HepG2 (cell line): ENCODE measurements around the gene PRSS38. TPM values are rescaled to one million over a fixed set of nuclear protein-coding genes. Genes with fewer than 3 reads are reported as not detected.

Experiments used
- ATAC-seq: fragments of 200-7000 bp; cut with Tn5 transposase; 3 replicates; pipeline ENCODE4 v1.9.1; 2020; ENCODE audit warnings: mild to moderate bottlenecking, moderate library complexity
- BruUV-seq: library from RNA; stranded (reverse); fragments of 400-500 nt; replicated peaks from 2 replicates; lab custom pipeline; 2021; lab: Mats Ljungman, UMichigan
- CTCF ChIA-PET: fragments of 300-600 bp; formaldehyde crosslinking; extraction: SDS; loops from one replicate; lab custom pipeline; 2021; ENCODE audit warnings: low total read pairs, inconsistent platforms, low intra/inter-chr PET ratio; lab: Yijun Ruan, JAX
- POLR2A ChIA-PET: fragments of 350-600 bp; sonication (Branson Sonifier 250); formaldehyde crosslinking; loops from one replicate; lab custom pipeline; 2020; ENCODE audit warnings: antibody characterized with exemption, inconsistent platforms; lab: Yijun Ruan, JAX
- DNase-seq: peaks from one replicate; pipeline ENCODE4 v3.0.0-alpha.2; 2015; ENCODE audit warnings: low spot score
- FAIRE-seq: peaks from 3 replicates; lab custom pipeline; 2011; peaks lifted over from hg19 to GRCh38; lab: Jason Lieb, UNC
- H2AFZ ChIP-seq: one replicate; pipeline ENCODE4 v1.6.1; 2011; ENCODE audit warnings: low read length, inconsistent platforms
- H3K27ac ChIP-seq: fragments of 300-600 bp; 3 replicates; pipeline ENCODE4 v1.8.0; 2011; ENCODE audit warnings: mixed run types, mild to moderate bottlenecking, mixed read lengths, low read length, inconsistent platforms; ENCODE audit not compliant: insufficient read depth; ENCODE audit errors: extremely low read length
- H3K27me3 ChIP-seq, 2 experiments: fragments of 200-600 bp in 1 of 2; 2 replicates in 1 of 2; 3 replicates in 1 of 2; pipeline versions ENCODE4 v1.6.0 to v1.8.0; 2011; ENCODE audit warnings: low read length in 2 of 2, mild to moderate bottlenecking in 2 of 2, moderate library complexity in 2 of 2, inconsistent platforms in 1 of 2; ENCODE audit not compliant: insufficient read depth in 2 of 2, control insufficient read depth in 1 of 2
- H3K36me3 ChIP-seq, 2 experiments: fragments of 200-600 bp in 1 of 2; replicated peaks in 1 of 2; 2 replicates in 1 of 2; 3 replicates in 1 of 2; pipeline versions ENCODE4 v1.5.1 to v1.8.0; 2011; ENCODE audit warnings: low read length in 2 of 2, inconsistent platforms in 1 of 2; ENCODE audit not compliant: insufficient read depth in 2 of 2, control insufficient read depth in 1 of 2
- H3K4me1 ChIP-seq: 2 replicates; pipeline ENCODE4 v1.5.1; 2012; ENCODE audit warnings: low read length, inconsistent platforms; ENCODE audit not compliant: insufficient read depth
- H3K4me2 ChIP-seq: 2 replicates; pipeline ENCODE4 v1.6.0; 2011; ENCODE audit warnings: low read depth, low read length, inconsistent platforms
- H3K4me3 ChIP-seq, 3 experiments: fragments of 200-600 bp in 1 of 3; sonication (generic), shearing (Covaris generic) in 1 of 3; replicated peaks in 1 of 3; 2 replicates each; pipeline ENCODE4 v1.5.1; 2011 to 2016; ENCODE audit warnings: low read length in 3 of 3, inconsistent platforms in 2 of 3, low read depth in 2 of 3, mild to moderate bottlenecking in 2 of 3, control low read depth in 1 of 3, mixed read lengths in 1 of 3; ENCODE audit not compliant: insufficient read depth in 1 of 3
- H3K79me2 ChIP-seq: one replicate; pipeline ENCODE4 v1.6.1; 2011; ENCODE audit warnings: low read length, inconsistent platforms; ENCODE audit not compliant: insufficient read depth
- H3K9ac ChIP-seq: 2 replicates; pipeline ENCODE4 v1.6.0; 2011; ENCODE audit warnings: mild to moderate bottlenecking, low read depth, low read length, inconsistent platforms; ENCODE audit not compliant: insufficient read depth
- H3K9me3 ChIP-seq: 2 replicates; pipeline ENCODE4 v1.5.1; 2012; ENCODE audit warnings: mild to moderate bottlenecking, low read length
- H4K20me1 ChIP-seq: 2 replicates; pipeline ENCODE4 v1.6.0; 2011; ENCODE audit warnings: inconsistent platforms, mild to moderate bottlenecking, low read length, moderate library complexity; ENCODE audit not compliant: insufficient read depth
- BCLAF1 ChIP-seq: fragments of 450-650 bp; IDR thresholded peaks from 2 replicates; pipeline ENCODE4 v1.6.1; 2017; ENCODE audit warnings: mild to moderate bottlenecking
- FLYWCH1 ChIP-seq: sonication (generic); formaldehyde crosslinking; IDR thresholded peaks from 2 replicates; pipeline ENCODE4 v1.8.1; 2023; ENCODE audit warnings: mild to moderate bottlenecking, missing genetic modification reagents
- FOXO1 ChIP-seq: sonication (generic); formaldehyde crosslinking; IDR thresholded peaks from 2 replicates; pipeline ENCODE4 v1.4.0; 2020; ENCODE audit warnings: missing genetic modification reagents
- GABPB1 ChIP-seq: IDR thresholded peaks from 2 replicates; pipeline ENCODE4 v1.6.1; 2016; ENCODE audit warnings: mild to moderate bottlenecking, missing genetic modification reagents, moderate library complexity, missing compliant biosample characterization
- KAT8 ChIP-seq: IDR thresholded peaks from 2 replicates; pipeline ENCODE4 v1.6.1; 2016; ENCODE audit warnings: missing genetic modification reagents, missing compliant biosample characterization
- MEF2D ChIP-seq: sonication (generic); formaldehyde crosslinking; IDR thresholded peaks from 2 replicates; pipeline ENCODE4 v1.5.1; 2020; ENCODE audit warnings: mild to moderate bottlenecking, missing genetic modification reagents
- MXD1 ChIP-seq: sonication (generic); formaldehyde crosslinking; IDR thresholded peaks from 2 replicates; pipeline ENCODE4 v1.4.0; 2020; ENCODE audit warnings: mild to moderate bottlenecking, missing genetic modification reagents
- NFIC ChIP-seq: IDR thresholded peaks from 2 replicates; pipeline ENCODE4 v1.6.1; 2012; ENCODE audit warnings: mild to moderate bottlenecking, low read length, inconsistent platforms
- SALL1 ChIP-seq: sonication (generic); formaldehyde crosslinking; IDR thresholded peaks from 2 replicates; pipeline ENCODE4 v1.8.0; 2022; ENCODE audit warnings: mild to moderate bottlenecking, missing genetic modification reagents
- TAF1 ChIP-seq: sonication (generic); formaldehyde crosslinking; IDR thresholded peaks from 2 replicates; pipeline ENCODE4 v1.4.0; 2020; ENCODE audit warnings: missing genetic modification reagents
- TAF15 ChIP-seq: fragments of 200-400 bp; formaldehyde crosslinking; IDR thresholded peaks from one replicate; pipeline ENCODE4 v1.6.1; 2018; ENCODE audit warnings: mild to moderate bottlenecking, low read depth, low read length; ENCODE audit not compliant: poor library complexity, severe bottlenecking
- ZNF124 ChIP-seq: sonication (generic); formaldehyde crosslinking; IDR thresholded peaks from 2 replicates; pipeline ENCODE4 v1.4.0; 2020; ENCODE audit warnings: missing genetic modification reagents
- ZNF766 ChIP-seq: sonication (generic); formaldehyde crosslinking; IDR thresholded peaks from 2 replicates; pipeline ENCODE4 v1.5.0; 2020; ENCODE audit warnings: missing genetic modification reagents, borderline replicate concordance
- ZNF768 ChIP-seq: sonication (generic); formaldehyde crosslinking; IDR thresholded peaks from 2 replicates; pipeline ENCODE4 v1.4.0; 2020; ENCODE audit warnings: missing genetic modification reagents
- WGBS: methylation state at CpG from one replicate; pipeline ENCODE4 v1.1.6; 2017; ENCODE audit warnings: low lambda C conversion rate; 5-methylcytosine and 5-hydroxymethylcytosine counted together
- in situ Hi-C: cut with HindIII; loops from 2 replicates; pipeline ENCODE4 v1.10.0; 2017; ENCODE audit warnings: low pct_unique_long_range_greater_than_20kb; ENCODE audit not compliant: extremely low pct_ligation_motif_present
- intact Hi-C: fragments of 100-400 bp; cut with micrococcal nuclease; formaldehyde crosslinking; loops from one replicate; pipeline ENCODE4 v1.10.0; 2022; ENCODE audit not compliant: unreplicated experiment
- polyA plus RNA-seq, 8 experiments: library from polyadenylated mRNA; depleted of rRNA in 3 of 8; stranded (reverse) in 7 of 8; unstranded in 1 of 8; fragments of >200 nt; fragmentation: Illumina TruSeq in 4 of 8; extraction: Trizol in 4 of 8; gene quantifications; 2 replicates each; pipeline versions ENCODE4 v1.2.1 to v1.2.3, GENCODE V29; 2011 to 2016; ENCODE audit warnings: low read depth in 4 of 8, missing spikeins in 1 of 8, mixed read lengths in 1 of 8; ENCODE audit not compliant: insufficient read depth in 1 of 8
- total RNA-seq, 5 experiments: library from RNA; depleted of rRNA; stranded (reverse); fragments of >200 nt; fragmentation: Illumina TruSeq; extraction: Trizol; gene quantifications; 2 replicates each; pipeline ENCODE4 v1.2.3, GENCODE V29; 2016; ENCODE audit warnings: low read depth in 1 of 5
- TF ChIP-seq, protein P1 (sequence below): sonication (generic); formaldehyde crosslinking; IDR thresholded peaks from 2 replicates; pipeline ENCODE4 v1.5.0; 2020; ENCODE audit warnings: mild to moderate bottlenecking, missing genetic modification reagents, borderline replicate concordance

Gene PRSS38
- total and polyA plus RNA-seq, 2 of the 13 experiments (the other 11 are each of a cell fraction or from before 2014, with no cell fraction given), result not detected

GRCh38 chr1:227769936-227770494 is 45.5 kb upstream of the PRSS38 start:
- Histone ChIP-seq H3K9ac (no peak overlapping the region), H4K20me1 (peaks cover 5% of the 10 kb centered on the region; the same call in 1 of the 2 replicates), H3K4me3 (no peak overlapping the region), H3K9me3 (no peaks in the 10 kb centered on the region), H3K36me3 (peaks cover 9 to 41% of the 10 kb centered on the region in 2 experiments; a peak in 4 of 5 replicates), H3K27me3 (no peaks in the 10 kb centered on the region), H3K4me2 (no peak overlapping the region), H3K79me2 (no peaks in the 10 kb centered on the region), H3K27ac (no peak overlapping the region), H2AFZ (no peak overlapping the region), H3K4me1 (no peaks in the 10 kb centered on the region)
- ChIA-PET POLR2A (no interaction called here), CTCF (no interaction called here)
- DNase-seq, result no peak
- no TSS peak for BruUV-seq
- intact Hi-C loops, result no loop called here
- FAIRE-seq, result no peak
- 99% methylated on average over 6 of the region's 15 CpGs for WGBS
- ATAC-seq, result no peak
- in situ Hi-C loops, result no loop called here
- TF ChIP-seq FOXO1 (CRISPR knock-in tag) (no peak), TAF15 (no peak), ZNF768 (CRISPR knock-in tag) (no peak), ZNF766 (CRISPR knock-in tag) (no peak), SALL1 (CRISPR knock-in tag) (no peak), GABPB1 (CRISPR knock-in tag) (no peak), FLYWCH1 (CRISPR knock-in tag) (no peak), MXD1 (no peak), NFIC (no peak), ZNF124 (CRISPR knock-in tag) (no peak), MEF2D (CRISPR knock-in tag) (no peak), KAT8 (no peak), BCLAF1 (no peak), TAF1 (CRISPR knock-in tag) (no peak)
- TF ChIP-seq, protein P1, sequence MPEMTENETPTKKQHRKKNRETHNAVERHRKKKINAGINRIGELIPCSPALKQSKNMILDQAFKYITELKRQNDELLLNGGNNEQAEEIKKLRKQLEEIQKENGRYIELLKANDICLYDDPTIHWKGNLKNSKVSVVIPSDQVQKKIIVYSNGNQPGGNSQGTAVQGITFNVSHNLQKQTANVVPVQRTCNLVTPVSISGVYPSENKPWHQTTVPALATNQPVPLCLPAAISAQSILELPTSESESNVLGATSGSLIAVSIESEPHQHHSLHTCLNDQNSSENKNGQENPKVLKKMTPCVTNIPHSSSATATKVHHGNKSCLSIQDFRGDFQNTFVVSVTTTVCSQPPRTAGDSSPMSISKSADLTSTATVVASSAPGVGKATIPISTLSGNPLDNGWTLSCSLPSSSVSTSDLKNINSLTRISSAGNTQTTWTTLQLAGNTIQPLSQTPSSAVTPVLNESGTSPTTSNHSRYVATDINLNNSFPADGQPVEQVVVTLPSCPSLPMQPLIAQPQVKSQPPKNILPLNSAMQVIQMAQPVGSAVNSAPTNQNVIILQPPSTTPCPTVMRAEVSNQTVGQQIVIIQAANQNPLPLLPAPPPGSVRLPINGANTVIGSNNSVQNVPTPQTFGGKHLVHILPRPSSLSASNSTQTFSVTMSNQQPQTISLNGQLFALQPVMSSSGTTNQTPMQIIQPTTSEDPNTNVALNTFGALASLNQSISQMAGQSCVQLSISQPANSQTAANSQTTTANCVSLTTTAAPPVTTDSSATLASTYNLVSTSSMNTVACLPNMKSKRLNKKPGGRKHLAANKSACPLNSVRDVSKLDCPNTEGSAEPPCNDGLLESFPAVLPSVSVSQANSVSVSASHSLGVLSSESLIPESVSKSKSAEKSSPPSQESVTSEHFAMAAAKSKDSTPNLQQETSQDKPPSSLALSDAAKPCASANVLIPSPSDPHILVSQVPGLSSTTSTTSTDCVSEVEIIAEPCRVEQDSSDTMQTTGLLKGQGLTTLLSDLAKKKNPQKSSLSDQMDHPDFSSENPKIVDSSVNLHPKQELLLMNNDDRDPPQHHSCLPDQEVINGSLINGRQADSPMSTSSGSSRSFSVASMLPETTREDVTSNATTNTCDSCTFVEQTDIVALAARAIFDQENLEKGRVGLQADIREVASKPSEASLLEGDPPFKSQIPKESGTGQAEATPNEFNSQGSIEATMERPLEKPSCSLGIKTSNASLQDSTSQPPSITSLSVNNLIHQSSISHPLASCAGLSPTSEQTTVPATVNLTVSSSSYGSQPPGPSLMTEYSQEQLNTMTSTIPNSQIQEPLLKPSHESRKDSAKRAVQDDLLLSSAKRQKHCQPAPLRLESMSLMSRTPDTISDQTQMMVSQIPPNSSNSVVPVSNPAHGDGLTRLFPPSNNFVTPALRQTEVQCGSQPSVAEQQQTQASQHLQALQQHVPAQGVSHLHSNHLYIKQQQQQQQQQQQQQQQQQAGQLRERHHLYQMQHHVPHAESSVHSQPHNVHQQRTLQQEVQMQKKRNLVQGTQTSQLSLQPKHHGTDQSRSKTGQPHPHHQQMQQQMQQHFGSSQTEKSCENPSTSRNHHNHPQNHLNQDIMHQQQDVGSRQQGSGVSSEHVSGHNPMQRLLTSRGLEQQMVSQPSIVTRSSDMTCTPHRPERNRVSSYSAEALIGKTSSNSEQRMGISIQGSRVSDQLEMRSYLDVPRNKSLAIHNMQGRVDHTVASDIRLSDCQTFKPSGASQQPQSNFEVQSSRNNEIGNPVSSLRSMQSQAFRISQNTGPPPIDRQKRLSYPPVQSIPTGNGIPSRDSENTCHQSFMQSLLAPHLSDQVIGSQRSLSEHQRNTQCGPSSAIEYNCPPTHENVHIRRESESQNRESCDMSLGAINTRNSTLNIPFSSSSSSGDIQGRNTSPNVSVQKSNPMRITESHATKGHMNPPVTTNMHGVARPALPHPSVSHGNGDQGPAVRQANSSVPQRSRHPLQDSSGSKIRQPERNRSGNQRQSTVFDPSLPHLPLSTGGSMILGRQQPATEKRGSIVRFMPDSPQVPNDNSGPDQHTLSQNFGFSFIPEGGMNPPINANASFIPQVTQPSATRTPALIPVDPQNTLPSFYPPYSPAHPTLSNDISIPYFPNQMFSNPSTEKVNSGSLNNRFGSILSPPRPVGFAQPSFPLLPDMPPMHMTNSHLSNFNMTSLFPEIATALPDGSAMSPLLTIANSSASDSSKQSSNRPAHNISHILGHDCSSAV (CRISPR knock-in tag), result no peak
